Activated T-cell treated with anti-CD3 and anti-CD28 coated beads for 1 hour (primary cell): Measurements from ENCODE around the gene ZNF547.

Source experiments
- DNase-seq: peaks from one replicate; pipeline ENCODE4 v3.0.0-alpha.2; 2020; ENCODE audit warnings: low read depth

ZNF547 gene

GRCh38 chr19:57362997-57363687 is at the start of gene ZNF547, which contains the start of gene TRAPPC2B:
Gene ZNF547, plus strand, starts transcription at chr19:57363551. Its CDS starts 5,005 bp downstream, at chr19:57368556.
Gene TRAPPC2B, plus strand, starts transcription at chr19:57363551. Its CDS starts 1,283 bp downstream, at chr19:57364834.
- DNase-seq, result peak; percentile 94

- no peak for DNase-seq
Observed at GRCh38 chr19:57314146-57314545, 49.2 kb upstream of the ZNF547 start.

GRCh38 chr19:57317503-57317902 is 45.8 kb upstream of the ZNF547 start:
- no peak for DNase-seq

- DNase-seq, result no peak
Observed at GRCh38 chr19:57319869-57320179, 43.5 kb upstream of the ZNF547 start.

- peak; percentile 85 for DNase-seq
Observed at GRCh38 chr19:57320180-57321084, 42.9 kb upstream of the ZNF547 start, which contains the start of gene ZNF543. Gene ZNF543, plus strand, starts transcription at chr19:57320472. Its CDS starts 382 bp downstream, at chr19:57320854.

- no peak for DNase-seq
Observed at GRCh38 chr19:57321116-57321515, 42.2 kb upstream of the ZNF547 start.

- no peak for DNase-seq
Observed at GRCh38 chr19:57321751-57322150, 41.6 kb upstream of the ZNF547 start.

GRCh38 chr19:57324992-57325391 is 38.4 kb upstream of the ZNF547 start:
- DNase-seq, result no peak

- DNase-seq, result no peak
Observed at GRCh38 chr19:57327993-57328392, 35.4 kb upstream of the ZNF547 start.

- no peak for DNase-seq
Observed at GRCh38 chr19:57334191-57334590, 29.2 kb upstream of the ZNF547 start.

GRCh38 chr19:57338877-57339276 is 24.5 kb upstream of the ZNF547 start:
- DNase-seq, result no peak

- DNase-seq, result no peak
Observed at GRCh38 chr19:57342582-57342981, 20.8 kb upstream of the ZNF547 start.

GRCh38 chr19:57348136-57348535 is 15.2 kb upstream of the ZNF547 start:
- no peak for DNase-seq

GRCh38 chr19:57350877-57351805 is 12.2 kb upstream of the ZNF547 start, which contains the start of gene ZNF304:
Gene ZNF304, plus strand, starts transcription at chr19:57351271. Its CDS starts 394 bp downstream, at chr19:57351665.
- peak; percentile 66 for DNase-seq

- no peak for DNase-seq
Observed at GRCh38 chr19:57351867-57352266, 11.5 kb upstream of the ZNF547 start.

GRCh38 chr19:57355916-57356315 is 7.4 kb upstream of the ZNF547 start:
- DNase-seq, result no peak

- no peak for DNase-seq
Observed at GRCh38 chr19:57357406-57357805, 5.9 kb upstream of the ZNF547 start.

- DNase-seq, result no peak
Observed at GRCh38 chr19:57359300-57359699, 4.1 kb upstream of the ZNF547 start.

- no peak for DNase-seq
Observed at GRCh38 chr19:57362419-57362818, 932 bp upstream of the ZNF547 start.

- no peak for DNase-seq
Observed at GRCh38 chr19:57363688-57364181, 384 bp downstream of the ZNF547 start.

GRCh38 chr19:57366776-57367175 is 3.4 kb downstream of the ZNF547 start:
- DNase-seq, result no peak

- no peak for DNase-seq
Observed at GRCh38 chr19:57374179-57374578, 10.8 kb downstream of the ZNF547 start.
